Head of caudate nucleus (tissue), 42 donors: ENCODE data around the gene UBE4A.
"Not testable (repeated sequence)": the region's sequence is repeated elsewhere in the genome, so short reads cannot be mapped to it uniquely, and the experiment has no call there.

Experiments used
- DNase-seq, 42 donors: peaks; one replicate each; pipeline versions ENCODE4 v3.0.0 to v3.0.0-alpha.2; 2020 to 2021; ENCODE audit warnings: mixed read lengths in 7 of 42
- intact Hi-C: fragments of 100-400 bp; cut with DNase I; formaldehyde crosslinking; loops from one replicate; pipeline ENCODE4 v1.15.0; 2022

Gene UBE4A

GRCh38 chr11:118382954-118383353 is 23.6 kb downstream of the UBE4A start:
- no peak for DNase-seq
- intact Hi-C loops = no loop called here

DNA sequence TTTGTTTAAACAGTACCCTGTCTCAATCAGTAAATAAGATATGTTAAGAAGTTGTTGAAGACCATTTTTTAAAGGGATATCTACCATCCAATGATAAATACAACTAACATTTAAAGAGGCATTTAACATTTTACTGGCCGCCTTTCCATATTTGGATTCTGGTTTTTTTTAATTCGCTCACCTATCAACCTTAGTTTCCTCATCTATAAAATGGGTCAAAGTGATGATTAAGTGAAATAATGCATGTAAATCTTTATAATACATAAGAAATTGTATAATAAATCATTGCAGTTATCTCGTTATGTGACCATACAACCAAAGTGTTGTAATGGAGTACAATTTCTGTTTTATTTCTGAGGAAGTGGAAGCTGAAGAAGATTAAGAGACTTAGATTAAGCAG is 24.3 kb downstream of the UBE4A start:
- no peak for DNase-seq
- intact Hi-C loops = no loop called here

GRCh38 chr11:118396097-118396501 is 36.7 kb downstream of the UBE4A start:
- DNase-seq = no peak
- intact Hi-C loops = no loop called here

GRCh38 chr11:118397448-118397847 is 38.0 kb downstream of the UBE4A start:
- no peak for DNase-seq
- intact Hi-C loops = no loop called here

DNA sequence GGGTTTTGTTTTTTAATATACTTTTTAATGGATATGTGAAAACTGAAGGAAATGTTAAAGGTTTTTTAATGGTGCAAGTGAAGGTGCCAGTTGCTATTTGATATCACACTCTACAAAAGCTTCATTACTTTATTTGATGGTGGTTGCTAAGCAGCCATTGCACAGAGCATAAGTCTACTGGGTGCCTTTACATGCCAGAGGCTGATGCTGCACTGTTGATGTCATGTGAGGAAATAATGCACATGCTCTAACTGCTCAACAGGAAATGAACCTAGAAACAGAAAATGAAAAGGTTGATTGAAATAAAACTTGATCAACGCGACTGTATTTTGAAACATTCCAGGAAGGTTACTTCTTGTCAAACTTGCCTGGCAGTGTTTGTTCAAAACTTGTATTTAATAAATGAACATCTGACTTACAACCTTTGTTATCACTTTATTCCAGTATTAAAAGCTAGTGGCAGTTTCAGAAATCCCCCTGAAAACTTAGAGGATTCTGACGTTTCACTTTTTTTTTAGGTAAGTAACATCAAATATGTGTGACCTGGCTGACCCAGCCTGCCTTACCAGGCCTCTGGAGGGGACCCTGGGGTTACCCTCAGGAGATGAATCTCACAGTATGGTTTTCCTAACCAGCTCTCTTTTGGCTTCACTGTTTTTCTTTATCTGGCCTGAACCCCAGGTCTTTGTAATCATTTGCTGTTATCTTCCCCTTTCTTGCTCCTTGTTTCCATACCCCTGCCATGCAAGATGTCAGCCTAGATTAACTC is 39.6 kb downstream of the UBE4A start:
- DNase-seq = no peak
- intact Hi-C loops = no loop called here

DNA sequence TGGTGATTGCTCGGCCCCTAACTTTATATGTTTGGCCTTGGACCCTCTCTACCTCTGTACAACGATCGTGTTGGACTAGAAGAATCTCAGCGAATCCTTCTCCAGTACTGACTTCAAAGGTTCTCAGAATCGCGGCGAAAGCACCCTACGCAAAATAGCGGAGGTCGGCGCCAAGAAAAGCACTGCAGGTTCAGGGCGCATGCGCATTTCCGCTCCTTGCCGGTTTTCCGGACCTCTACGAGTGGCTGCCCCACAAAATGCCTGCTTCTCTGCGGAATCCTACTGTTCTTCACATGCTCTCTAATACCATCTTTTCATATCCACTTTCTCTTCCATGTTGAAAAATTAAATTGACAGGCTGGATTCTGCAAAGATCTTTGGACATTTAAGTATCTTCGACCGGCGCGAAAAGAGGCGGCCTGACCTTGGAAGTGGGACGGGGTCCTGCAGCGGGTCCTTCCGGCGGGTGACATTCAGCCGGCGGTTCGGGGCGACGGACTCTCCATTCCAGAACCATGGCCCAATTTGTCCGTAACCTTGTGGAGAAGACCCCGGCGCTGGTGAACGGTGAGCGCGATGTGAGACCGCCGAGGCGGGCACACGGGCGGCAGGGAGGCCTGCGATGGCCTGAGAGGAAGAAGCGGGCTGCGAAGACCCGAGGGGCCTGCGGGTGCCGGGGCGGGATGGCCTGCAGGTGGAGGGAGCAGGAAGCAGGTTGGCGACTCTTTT is 41.9 kb downstream of the UBE4A start, which contains the start of gene ATP5MG:
TSS of gene ATP5MG (plus strand) at position 456 of the 729 bp plus-strand sequence. CDS start at position 516, 60 bp downstream.
- intact Hi-C loops = loop anchor here (5.0 kb wide), 2 partner anchors 36 to 86 kb away; partner anchors contain the start of gene KMT2A

DNA sequence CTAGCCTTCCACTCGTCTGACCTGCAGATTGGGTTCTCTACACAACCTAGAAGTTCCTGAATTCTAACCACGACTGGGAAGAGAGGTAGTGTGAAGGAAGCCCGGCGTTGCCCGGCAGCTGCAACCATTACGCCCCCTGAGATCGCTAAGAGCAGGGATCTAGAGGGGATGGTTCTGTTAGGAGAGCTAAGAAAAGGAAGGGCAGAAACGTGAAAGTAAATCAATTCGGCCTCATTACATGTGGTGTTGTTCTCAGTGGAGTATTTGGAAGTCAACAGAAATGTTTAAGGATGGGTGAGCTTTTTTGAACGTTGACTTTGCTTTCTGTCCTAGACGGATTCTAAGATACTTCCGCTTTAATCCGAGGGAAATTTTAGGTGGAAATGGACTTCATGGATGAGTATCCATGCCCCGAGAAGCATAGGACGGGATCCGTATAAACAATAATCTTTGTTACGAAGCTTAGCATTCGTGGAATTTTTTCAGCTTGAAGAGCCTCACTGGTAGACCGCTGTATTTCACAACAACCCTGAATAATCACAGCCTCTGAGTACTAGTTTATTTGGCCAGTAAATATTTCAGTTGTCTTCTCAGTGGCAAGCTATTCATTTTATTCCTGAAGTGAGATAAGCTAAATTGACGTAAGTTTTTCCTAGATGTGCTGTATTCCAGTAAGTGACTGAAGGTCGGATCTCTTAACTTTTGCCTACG is 42.6 kb downstream of the UBE4A start:
- DNase-seq = peak in 1 of 42 donors; percentile 14

More for the DNA sequence above, 41.9 kb downstream of the UBE4A start, which contains the start of gene ATP5MG:
- DNase-seq = peak; percentile 84 to 96 (median 91)

GRCh38 chr11:118402594-118402993 is 43.2 kb downstream of the UBE4A start:
- not testable (repeated sequence) for DNase-seq
- intact Hi-C loops = loop anchor here (5.0 kb wide), 2 partner anchors 35 to 85 kb away; partner anchors contain the start of gene KMT2A

More for the DNA sequence above, 42.6 kb downstream of the UBE4A start:
- intact Hi-C loops = loop anchor here (5.0 kb wide), 2 partner anchors 35 to 85 kb away; partner anchors contain the start of gene KMT2A

DNA sequence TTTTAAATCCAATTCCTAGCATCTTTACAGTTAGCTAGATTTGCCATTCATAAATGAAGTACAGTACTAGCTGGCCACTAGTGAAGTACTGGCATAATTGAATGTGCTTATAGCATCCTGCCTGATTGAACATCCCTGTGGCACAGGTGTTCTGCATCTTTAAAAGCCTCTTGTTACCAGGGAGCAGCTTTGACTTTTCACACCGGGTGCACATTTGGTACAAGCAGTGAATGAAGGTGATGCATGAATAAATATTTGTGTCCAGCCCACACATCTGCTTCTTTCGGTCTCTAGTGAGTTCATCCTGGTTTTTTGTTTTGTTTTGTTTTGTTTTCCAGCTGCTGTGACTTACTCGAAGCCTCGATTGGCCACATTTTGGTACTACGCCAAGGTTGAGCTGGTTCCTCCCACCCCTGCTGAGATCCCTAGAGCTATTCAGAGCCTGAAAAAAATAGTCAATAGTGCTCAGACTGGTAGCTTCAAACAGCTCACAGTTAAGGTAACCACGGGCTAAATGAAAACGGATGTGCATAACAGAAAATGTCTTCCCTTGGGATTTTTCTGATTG is 47.3 kb downstream of the UBE4A start:
- intact Hi-C loops = no loop called here
- peak in 1 of 42 donors; percentile 8 for DNase-seq

DNA sequence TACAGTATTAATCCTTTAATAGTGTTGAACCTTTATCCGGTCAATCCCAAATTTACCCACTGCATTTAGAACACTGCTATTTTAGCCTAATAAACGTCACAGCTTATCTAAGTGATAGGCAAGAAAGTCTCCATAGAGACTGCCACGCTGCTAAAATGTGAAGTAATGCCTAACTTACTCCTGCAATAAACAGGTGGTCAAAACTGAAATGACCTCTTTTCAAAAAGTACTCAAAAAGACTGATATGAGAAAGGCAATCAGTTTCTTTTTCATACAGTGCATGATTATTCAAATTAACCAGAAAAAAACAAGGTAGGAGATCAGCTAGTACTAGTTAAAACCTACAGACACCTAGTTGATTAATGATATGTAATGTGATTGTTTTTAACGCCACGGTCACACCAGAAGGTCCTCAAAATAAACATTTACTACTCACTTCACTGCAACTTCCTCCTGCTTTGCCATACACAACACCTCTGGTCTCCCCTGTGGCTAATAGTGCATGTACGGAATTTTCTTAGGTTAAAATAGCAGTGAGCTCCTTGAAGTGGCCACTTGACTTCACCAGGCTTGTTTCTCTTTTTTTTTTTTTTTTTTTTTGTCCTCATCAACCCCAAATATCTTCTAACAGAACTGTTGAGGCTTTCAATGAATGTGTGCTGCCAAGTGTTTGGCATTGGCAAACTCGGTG is 50.8 kb downstream of the UBE4A start:
- DNase-seq = no peak
- intact Hi-C loops = no loop called here

GRCh38 chr11:118411530-118411929 is 52.1 kb downstream of the UBE4A start:
- intact Hi-C loops = no loop called here
- no peak for DNase-seq

- intact Hi-C loops = no loop called here
- DNase-seq = no peak
Measured at GRCh38 chr11:118412921-118413320, 53.5 kb downstream of the UBE4A start.

- intact Hi-C loops = no loop called here
- DNase-seq = no peak
Measured at GRCh38 chr11:118415062-118415738, 55.8 kb downstream of the UBE4A start.

DNA sequence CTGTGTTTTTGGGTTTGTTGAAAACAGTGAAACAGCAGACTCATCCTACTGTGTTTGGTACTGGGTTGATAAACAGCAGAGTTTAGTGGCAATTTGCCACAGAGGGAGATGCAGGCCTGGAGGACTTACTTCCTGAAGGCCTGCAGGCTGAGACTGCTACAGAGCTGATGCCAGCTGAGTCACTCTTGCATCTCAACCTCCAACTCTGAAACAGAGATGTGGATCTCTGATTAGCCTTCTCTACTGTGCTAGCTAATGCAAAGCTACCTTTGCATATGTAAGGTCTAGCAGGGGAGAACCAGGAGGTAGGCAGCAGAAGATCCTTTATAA is 56.3 kb downstream of the UBE4A start:
- peak in 14 of 42 donors; percentile 7 to 60 (median 31) for DNase-seq
- intact Hi-C loops = no loop called here

DNA sequence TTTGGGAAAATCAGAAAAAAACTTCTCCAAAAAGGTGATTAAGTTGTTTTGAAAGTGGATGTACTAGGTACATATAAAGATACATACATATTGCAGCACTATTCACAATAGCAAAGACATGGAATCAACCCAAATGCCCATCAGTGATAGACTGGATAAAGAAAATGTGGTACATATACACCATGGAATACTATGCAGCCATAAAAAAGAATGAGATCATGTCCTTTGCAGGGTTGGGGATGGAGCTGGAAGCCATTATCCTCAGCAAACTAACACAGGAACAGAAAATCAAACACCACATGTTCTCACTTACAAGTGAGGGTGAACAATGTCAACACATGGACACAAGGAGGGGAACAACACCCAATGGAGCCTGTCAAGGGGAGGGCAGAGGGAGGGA is 57.5 kb downstream of the UBE4A start:
- DNase-seq, intact Hi-C loops: not testable (repeated sequence)

DNA sequence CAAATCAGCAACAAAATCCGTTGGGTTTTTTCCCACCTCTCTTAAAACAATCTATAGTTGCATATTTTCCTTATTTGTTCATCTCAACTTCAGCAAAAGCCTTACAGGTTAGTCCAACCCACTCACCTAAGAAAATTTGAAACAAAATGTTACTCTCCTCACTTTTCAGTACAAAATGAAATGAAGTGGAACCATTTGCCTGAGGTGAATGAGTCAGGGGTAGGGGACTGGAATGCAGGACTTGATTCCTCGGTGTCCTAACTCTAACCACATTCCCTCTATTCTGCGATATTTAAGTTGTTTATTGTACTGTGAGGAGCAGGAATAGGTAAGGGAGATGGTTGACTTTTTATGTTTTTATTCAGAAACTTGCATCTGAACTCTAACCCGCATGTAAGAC is 58.4 kb downstream of the UBE4A start:
- intact Hi-C loops = no loop called here
- DNase-seq = no peak

DNA sequence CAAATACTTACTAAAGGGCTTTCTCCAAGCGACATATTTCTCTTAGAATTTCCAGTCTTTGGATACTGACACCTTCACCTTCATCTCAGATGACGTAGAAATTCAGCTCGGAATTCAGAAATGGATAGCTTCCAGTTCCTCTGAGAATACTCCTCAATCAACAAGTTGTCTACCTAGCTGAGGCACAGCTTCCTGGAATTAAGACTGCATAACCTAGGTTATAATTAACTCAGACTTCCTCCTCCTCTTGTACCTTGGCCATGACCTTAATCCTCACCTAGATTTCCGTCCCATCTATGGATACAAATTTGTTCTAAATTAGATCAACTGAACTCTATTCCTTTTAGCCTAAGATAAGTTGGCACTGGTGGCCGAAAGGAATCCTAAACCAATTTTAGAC is 59.4 kb downstream of the UBE4A start:
- DNase-seq = no peak
- intact Hi-C loops = no loop called here

DNA sequence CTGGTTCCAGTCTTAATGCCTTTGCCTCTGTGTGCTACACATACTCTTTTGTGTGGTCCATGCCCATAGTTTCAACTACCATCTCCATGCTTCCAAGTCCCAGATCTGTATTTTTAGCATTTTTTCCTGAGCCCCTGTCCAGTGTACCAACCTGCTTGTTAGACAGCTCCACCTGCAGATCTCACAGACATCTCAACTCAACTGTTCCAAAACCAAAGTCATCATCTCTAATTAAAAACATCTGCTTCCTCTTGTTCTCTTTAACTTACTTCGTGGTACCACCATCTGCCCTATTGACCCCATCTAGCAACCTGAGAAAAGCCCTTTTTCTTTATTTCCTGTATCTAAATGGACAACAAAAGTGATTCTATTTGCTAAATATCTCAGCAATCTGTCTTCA is 68.3 kb downstream of the UBE4A start:
- intact Hi-C loops = no loop called here
- DNase-seq = no peak
